Gastrocnemius medialis (tissue), 4 donors: ENCODE measurements around the gene MRNIP.

ENCODE experiments used
- CTCF ChIP-seq, 5 experiments: fragments of 450-650 bp in 3 of 5; fragments of 200-600 bp in 2 of 5; sonication (generic) in 2 of 5; IDR thresholded peaks in 4 of 5; conservative IDR thresholded peaks in 1 of 5; 1 replicate in 4 of 5; 2 replicates in 1 of 5; pipeline ENCODE4 v1.5.1; 2016 to 2019; ENCODE audit warnings: antibody characterized with exemption in 5 of 5, mild to moderate bottlenecking in 3 of 5, moderate library complexity in 3 of 5
- POLR2A ChIP-seq, 2 donors: fragments of 450-650 bp; IDR thresholded peaks; one replicate each; pipeline ENCODE4 v1.6.1; 2017; ENCODE audit warnings: antibody characterized with exemption in 2 of 2, mild to moderate bottlenecking in 2 of 2, moderate library complexity in 2 of 2

- TF ChIP-seq CTCF (IDR thresholded peaks at IDR 0.05 in 4 of 5, conservative IDR thresholded peaks at IDR 0.05 in 1 of 5), result no peak
- TF ChIP-seq POLR2A (IDR thresholded peaks at IDR 0.05), result no peak
These were observed 29.2 kb upstream of the MRNIP start for GRCh38 chr5:179887802-179888201.
